HL-60 (cell line): ENCODE results near the gene WDR27.

Experiments
- POLR2AphosphoS5 ChIP-seq: IDR thresholded peaks from 2 replicates; pipeline ENCODE4 v1.6.1; 2012; ENCODE audit warnings: low read depth
- TF ChIP-seq, protein P1 (sequence below): IDR thresholded peaks from one replicate; pipeline ENCODE4 v1.5.1; 2011; ENCODE audit warnings: low read length, control low read depth, inconsistent platforms; ENCODE audit not compliant: insufficient read depth

DNA sequence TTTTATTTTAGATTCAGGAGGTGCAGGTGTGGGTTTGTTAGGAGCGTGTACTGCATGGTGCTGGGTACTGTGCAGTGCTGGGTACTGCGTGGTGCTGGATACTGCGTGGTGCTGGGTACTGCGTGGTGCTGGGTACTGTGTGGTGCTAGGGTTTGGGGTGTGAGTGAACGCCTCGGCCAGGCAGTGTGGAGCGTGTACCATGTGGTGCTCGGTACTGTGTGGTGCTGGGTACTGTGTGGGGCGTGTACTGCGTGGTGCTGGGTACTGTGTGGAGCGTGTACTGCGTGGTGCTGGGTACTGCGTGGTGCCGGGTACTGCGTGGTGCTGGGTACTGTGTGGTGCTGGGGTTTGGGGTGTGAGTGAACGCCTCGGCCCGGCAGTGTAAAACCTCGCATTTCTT is 62.9 kb downstream of the WDR27 start:
- TF ChIP-seq, protein P1, sequence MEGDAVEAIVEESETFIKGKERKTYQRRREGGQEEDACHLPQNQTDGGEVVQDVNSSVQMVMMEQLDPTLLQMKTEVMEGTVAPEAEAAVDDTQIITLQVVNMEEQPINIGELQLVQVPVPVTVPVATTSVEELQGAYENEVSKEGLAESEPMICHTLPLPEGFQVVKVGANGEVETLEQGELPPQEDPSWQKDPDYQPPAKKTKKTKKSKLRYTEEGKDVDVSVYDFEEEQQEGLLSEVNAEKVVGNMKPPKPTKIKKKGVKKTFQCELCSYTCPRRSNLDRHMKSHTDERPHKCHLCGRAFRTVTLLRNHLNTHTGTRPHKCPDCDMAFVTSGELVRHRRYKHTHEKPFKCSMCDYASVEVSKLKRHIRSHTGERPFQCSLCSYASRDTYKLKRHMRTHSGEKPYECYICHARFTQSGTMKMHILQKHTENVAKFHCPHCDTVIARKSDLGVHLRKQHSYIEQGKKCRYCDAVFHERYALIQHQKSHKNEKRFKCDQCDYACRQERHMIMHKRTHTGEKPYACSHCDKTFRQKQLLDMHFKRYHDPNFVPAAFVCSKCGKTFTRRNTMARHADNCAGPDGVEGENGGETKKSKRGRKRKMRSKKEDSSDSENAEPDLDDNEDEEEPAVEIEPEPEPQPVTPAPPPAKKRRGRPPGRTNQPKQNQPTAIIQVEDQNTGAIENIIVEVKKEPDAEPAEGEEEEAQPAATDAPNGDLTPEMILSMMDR, result no peak
- no peak for TF ChIP-seq POLR2AphosphoS5
